ENCODE results near the gene CMTM2.

DNA sequence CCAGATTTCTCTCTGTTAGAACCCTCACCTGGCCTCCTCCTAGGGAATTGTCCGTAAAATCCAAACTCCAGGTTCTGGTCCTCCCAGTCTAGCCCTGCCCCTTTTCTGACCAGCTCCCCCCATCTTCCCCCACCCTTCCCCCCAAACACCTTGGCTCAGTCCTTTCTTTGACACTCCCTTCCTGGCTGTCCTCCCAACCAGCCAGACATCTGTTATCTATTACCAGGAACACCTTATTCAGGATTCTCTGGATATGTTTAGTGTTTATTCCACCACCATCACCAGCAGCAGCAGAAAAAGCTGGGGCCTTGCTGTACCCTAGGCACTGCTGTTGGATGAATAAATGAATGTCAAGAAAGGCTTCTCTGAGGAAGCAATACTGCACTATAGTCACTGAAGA lies 21.2 kb downstream of the CMTM2 start:
- TF ChIP-seq, protein P1, sequence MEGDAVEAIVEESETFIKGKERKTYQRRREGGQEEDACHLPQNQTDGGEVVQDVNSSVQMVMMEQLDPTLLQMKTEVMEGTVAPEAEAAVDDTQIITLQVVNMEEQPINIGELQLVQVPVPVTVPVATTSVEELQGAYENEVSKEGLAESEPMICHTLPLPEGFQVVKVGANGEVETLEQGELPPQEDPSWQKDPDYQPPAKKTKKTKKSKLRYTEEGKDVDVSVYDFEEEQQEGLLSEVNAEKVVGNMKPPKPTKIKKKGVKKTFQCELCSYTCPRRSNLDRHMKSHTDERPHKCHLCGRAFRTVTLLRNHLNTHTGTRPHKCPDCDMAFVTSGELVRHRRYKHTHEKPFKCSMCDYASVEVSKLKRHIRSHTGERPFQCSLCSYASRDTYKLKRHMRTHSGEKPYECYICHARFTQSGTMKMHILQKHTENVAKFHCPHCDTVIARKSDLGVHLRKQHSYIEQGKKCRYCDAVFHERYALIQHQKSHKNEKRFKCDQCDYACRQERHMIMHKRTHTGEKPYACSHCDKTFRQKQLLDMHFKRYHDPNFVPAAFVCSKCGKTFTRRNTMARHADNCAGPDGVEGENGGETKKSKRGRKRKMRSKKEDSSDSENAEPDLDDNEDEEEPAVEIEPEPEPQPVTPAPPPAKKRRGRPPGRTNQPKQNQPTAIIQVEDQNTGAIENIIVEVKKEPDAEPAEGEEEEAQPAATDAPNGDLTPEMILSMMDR (IDR thresholded peaks at IDR 0.05), result no peak
- TF ChIP-seq POLR2A (IDR thresholded peaks at IDR 0.05), result no peak
